HG02763 (cell line): ENCODE results near the gene ASCC1.
"Not testable (repeated sequence)": the region's sequence is repeated elsewhere in the genome, so short reads cannot be mapped to it uniquely, and the experiment has no call there.

ENCODE experiments used
- ATAC-seq: cut with Tn5 transposase; IDR thresholded peaks from one replicate; pipeline ENCODE4 v1.9.1; 2021; ENCODE audit warnings: mild to moderate bottlenecking, moderate library complexity; ENCODE audit not compliant: unreplicated experiment

Gene ASCC1

DNA sequence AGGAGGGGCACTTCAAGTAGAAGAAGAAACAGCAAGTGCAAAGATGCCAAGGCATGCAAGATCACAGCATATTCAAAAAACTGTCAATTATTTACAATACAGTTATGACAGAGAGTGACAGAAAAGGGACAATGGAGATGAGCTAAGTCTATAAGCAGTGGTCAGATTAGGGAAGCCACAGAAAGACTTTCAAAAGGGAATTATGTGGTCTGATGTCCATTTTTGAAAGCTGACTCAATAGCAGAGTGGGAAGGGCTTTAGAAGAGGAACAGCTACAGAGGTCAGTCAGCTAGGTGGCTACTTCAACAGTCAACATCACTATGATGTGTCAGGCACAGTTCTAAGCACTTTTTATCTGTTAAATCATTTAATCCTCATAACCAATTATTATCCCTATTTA is 82.6 kb downstream of the ASCC1 start:
- peak; percentile 76 for ATAC-seq

DNA sequence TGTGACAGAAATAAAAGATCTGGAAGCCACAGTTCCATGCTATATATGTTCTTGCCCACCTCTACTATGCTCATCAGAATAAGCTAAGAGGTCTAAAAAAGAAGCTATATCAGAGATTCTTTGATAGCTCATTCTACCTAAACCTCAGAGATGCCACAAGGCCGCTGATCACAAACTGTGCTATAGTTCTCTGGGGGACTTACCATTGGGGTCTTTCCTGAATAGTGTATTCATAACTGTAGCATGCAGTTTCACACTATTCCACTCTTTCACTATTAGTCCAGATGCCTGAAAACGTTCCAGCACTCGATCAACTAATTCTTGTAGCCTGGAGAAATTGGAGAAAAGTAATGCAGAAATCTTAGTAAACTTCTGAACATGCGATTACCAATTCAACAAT is 83.2 kb downstream of the ASCC1 start:
- peak; percentile 13 for ATAC-seq

DNA sequence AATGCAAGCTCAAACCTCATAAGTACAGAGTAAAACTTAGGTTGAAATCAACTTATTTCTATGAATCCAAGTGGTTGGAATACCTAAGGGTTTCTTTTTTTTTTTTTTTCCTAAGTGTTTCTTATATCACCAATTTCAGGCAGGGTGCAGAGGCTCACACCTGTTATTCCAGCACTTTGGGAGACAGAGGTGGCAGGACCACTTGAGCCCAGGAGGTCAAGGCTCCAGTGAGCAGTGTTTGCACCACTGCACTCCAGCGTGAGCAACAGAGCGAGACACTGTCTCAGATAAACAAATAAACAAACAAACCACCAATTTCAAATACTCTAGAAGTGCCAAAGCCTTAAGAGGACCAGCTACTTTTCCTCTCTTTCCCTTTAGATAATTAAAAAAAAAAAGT is 88.5 kb downstream of the ASCC1 start:
- no peak for ATAC-seq

DNA sequence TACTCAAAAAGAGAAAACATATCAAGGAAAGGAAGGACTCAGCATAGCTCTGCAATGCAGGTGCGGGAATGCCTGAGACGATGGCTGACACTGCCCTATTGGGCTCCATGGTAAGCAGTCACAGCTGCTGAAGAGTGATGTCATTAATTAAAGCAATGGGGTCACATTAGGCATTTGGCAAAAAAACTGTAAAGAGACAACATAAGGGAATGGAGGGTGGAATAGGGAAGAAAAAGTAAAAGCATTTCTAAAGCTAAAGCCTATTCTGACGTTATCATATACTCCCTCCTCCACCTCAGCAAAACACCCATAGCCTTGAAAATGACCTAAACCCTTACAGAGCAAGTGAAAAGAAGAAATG is 89.2 kb downstream of the ASCC1 start:
- no peak for ATAC-seq

DNA sequence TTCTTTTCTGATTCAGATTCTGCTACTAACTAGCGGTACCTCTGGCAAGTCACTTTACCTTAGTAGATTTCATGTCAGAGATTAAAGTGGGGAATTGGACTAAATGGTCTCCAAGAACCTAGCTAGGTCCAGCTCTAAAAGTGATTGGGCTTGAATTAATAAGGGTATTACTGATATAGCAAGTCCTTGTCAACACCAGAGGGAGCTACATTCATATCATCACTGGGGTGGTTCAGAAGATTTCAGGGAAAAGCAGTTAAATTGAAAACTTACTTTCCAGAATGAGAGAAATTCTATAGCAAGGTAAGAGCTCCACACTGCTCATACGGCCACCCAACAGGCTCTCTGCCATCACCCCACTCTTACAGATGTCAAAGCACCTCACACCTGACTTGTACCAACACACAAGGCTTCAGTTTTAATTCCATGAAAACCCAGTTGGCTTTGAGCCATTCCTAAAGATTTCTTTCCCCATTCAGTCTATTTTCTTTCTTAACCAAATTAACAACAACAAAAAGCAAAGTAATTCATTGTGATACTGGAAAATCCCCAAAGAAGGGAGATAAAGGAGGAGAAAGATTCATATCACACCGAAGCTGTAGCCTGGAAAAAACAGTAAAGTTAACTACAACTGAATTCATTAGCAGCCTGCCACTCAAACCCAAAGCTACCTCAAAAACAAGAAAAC is 89.7 kb downstream of the ASCC1 start:
- no peak for ATAC-seq

DNA sequence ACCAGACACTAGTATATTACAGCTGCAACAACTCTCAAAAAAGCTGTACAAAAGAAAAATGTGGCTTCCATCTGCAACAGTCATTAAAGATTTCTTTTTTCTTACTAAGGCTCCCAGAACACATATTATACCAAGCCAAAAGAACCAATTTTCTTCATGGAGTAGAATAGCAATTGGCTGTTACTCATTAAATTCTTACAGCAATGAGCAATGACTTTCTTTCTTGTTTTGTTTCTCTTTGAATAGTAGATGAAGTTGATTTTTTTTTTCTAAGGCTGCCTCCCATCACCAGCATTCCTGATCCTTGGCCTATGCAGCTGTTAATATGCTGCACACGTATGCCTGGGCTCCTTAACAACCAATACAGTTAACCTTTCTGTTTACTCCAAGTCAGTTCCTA is 91.1 kb downstream of the ASCC1 start:
- no peak for ATAC-seq

DNA sequence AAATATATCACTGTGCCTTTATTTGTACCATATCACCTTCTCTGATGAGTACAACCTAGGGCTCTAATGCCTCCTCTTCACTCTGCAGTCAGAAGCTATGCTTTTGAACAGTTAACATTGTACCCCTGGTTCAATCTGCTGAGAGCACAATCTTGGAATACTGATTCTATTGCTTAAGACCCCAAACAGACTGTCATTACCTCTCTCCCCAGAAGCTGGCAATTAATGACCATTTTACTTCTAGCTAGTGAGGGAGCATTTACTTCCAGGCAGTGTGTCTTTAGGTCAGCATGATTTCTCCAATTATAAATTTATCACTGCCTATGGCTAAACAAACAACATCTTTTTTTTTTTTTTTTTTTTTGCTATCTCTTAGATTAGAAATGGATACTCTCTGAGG is 91.7 kb downstream of the ASCC1 start:
- no peak for ATAC-seq

DNA sequence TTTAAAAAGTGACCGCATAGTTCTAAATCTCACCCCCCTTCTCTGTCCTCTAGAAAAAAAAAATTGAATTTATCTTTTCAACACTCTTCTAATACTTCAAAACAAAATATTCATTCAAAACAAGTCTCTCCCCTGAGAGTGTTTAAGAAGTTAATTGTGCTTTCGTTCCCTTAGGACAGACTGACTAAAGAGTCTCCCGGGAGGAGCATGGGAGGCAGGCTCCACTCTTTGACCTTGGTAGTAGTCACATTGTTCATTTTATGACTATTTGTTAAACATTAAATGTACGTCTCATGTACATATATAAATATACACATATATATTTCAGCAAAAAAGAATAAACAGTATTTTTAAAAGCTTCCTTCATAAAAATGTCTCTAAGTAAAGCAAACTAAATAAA is 92.5 kb downstream of the ASCC1 start:
- ATAC-seq = no peak

DNA sequence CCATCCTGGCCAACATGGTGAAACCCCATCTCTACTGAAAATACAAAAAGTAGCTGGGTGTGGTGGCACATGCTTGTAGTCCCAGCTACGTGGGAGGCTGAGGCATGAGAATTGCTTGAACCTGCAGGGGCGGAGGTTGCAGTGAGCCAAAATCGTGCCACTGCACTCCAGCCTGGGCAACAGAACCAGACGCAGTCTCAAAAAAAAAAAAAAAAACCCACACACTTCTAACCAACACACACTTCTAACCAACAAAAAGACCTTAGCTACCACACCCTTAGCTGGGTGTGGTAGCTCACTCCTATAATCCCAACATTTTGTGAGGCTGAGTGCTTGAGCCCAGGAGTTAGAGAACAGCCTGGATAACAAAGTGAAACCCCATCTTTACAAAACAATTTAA is 93.9 kb downstream of the ASCC1 start:
- ATAC-seq = no peak

DNA sequence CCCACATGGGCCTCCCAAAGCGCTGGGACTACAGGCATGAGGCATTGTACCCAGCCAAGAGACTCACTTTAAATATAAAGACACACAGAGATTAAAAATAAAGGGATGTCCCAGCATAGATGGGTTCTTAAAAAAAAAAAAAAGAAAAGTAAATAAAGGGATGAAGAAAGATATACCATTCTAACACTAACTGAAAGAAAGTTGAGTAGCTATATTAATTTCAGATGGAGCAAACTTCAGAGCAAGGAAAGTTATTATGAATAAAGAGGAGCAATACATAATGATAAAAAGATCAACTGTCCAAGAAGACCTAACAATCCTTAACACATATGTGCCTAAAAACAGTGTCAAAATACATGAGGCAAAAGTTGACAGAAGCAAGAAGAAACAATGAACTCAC is 94.7 kb downstream of the ASCC1 start:
- no peak for ATAC-seq

DNA sequence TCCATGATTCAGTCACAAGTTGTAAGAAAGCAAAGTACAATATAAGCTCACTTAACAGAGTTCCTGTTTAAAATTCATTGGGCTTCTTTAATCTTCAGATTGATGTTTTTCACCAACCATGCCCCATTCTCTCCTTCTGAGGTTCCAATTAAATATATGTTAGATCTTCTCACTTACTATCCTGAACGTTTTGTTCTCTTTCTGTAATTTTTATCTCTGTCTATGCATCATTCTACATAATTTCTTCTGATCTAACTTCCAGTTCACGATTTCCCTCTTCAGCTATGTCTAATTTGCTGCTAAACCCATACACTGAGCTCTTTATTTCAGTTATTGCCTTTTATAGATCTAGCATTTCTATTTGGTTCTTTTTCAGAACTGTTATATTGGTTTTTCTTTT is 99.7 kb downstream of the ASCC1 start:
- no peak for ATAC-seq

DNA sequence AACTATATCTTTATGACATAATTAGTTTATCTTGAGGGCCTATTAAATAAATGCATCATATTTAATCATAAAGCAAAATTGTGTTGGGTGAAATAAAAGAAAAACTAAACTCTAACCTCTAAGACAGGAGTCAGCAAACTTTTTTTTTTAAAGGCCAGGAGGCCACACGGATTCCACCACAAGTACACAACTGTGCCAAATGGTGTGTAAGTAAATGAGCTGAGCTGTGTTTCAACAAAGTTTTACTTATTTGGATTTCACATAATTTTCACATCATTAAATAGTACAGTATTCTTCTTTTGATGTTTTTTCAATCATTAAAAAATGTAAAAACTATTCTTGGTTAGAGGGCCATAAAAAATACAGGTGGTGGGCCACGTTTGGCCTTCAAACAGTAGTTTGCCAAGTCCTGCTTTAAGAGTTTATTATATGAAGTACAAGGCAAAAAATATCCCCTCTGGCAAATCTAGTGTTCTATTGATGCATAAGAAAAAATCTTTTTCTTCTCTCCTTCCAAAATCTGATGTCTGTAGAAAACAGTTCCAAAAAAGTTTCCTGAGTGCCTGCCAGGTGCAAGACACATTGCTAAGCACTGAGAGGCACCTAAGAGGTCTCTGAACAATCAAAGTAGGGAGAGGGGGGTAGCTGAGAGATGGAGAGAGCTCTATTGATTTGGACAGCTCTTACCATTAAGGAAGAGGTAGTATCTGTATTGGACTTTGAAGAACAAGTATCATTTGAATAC is 101.2 kb downstream of the ASCC1 start:
- no peak for ATAC-seq

DNA sequence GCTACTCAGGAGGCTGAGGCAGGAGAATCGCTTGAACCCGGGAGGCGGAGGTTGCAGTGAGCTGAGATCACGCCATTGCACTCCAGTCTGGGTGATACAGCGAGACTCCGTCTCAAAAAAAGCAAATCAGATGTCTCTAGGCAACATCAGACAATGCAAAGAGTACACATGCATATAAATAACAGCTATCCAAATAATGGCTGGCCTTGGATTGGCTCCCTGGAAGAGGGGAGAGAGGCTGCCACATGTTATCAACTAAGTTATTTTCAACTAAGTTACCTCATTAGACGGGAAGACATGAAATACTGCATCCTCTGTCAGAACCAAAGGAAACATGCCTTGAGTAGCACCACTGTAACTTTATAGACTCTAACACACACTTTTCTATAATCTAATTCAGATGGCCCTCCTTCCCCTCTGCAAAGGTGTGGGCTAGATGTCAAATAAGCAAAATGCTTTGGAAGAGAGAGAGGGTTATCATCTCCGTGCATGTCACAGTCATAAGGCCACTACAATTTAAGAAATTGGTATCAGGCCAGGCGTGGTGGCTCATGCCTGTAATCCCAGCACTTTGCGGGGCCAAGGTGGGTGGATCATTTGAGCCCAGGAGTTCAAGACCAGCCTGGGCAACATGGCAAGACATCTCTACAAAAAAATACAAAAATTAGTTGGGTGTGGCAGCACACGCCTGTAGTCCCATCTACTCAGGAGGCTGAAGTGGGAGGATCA is 105.2 kb downstream of the ASCC1 start:
- ATAC-seq = no peak

DNA sequence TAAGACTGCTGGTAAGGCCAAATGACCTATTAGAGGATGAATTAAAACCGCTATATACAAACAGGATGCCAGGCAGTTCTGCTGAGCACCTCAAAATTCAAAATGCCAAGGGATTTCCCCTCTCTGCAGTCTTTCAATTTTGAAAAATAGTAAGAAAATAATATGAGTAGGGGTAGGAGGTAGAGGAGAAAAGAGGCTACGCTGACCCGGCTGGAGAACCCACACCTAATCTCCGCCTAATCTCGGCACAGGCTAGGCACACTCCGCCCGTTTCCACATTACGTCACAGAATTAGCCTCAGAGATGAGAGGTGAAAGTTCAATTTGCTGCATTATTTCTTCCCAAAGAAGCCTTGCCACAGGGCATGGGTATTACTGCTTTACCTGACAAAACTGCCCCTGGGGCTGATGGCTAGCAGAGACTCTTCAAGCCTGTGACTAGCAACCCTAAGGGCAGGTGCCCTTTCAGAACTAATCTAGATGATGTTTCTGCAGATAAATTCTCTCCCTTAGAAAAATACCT is 106.4 kb downstream of the ASCC1 start:
- ATAC-seq = no peak

DNA sequence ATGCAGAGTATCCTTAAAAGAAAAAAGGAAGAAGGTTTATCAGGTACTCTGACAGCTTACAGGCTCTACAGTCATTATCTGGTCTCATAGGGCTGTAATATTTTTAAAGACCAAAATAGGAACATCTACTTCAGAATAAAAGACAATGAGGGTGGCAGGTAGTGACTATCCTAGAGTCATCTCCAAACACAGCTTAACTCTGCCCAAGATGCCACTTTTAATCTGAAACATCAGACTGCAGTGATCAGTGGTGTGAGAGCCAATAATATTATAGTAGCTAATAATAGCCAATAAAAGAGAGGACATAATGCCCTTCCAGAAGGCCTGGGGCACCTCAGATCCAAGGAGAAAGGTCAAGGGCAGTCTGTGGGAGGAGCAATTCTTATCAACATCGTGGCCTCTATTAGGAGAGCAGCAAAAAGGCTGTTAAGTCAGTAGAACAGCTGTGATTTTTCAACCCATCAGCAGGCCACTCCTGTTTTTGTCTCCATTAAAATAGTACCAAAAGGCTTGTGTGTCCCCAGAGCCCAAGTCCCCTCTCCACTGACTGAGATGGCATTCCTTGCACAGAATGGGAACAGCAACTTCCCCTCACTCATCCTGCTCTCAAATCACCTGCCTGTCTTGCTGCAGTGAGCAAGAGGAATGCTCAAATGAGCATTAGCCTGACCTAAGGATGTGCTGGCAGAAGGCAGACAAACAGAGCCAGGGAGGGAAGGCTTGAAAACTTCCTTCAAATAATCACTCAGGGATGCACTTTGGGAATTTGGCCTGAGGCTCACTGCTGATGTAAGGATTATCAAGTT is 107.0 kb downstream of the ASCC1 start:
- no peak for ATAC-seq

DNA sequence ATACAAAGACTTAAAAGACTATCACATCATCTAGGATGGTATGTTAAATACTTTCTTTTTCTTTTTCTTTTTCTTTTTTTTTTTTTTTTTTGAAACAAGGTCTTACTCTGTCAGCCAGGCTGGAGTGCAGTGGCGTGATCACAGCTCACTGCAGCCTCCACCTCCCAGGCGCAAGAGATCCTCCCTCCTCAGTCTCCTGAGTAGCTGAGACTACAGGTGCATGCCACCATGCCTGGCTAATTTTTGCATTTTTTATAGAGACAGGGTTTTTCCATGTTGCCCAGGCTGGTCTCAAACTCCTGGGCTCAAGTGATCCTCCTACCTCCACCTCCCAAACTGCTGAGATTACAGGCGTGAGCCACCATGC is 108.1 kb downstream of the ASCC1 start:
- ATAC-seq = not testable (repeated sequence)

DNA sequence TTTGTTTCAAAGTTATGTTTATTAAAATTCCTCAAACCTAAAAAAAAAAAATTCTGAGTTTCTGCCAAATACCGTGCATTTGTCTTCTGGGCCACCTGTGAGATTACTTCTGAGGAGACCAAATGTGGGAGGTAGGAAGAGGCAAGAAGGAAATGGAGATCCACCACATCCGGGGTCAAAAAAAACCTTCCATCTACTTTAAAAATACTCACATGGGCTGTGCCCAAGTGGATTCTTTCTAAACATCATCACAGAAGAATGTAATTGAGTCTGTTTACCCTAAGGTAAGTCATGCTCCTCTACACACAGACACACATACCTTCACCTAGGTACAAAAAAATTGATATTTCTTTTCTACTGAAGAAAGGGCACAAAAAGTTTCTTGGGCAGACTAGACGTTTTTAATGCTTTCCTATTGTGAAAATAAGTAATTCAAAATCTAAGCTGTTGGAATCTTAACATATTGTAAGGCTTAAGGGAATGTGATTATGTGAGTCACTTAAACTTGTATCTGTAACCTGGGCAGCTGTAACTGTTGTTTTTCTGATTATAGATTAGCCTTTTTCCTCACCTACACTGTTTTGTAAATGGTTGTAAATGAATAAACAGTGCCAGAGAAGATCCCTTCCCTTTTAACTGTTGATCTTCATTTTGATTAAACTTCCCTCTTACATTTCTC is 108.6 kb downstream of the ASCC1 start:
- no peak for ATAC-seq

DNA sequence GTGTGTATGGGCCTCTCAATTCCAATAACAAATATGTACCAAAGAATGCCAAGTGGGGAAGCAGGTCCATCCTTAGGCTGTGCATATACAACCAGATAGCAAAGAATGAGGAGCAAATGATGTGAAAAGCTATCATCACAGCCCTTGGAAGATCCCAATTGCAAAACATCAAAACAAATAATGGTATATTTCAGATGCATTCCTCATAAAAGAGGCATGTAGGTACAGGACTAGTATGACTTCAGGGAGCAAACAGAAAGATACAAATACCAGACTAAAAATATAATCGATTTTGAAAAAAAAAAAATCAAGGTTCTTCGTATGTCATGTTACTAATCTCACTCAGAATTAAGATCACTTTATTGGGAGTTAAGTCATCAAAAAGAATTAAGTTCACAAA is 109.2 kb downstream of the ASCC1 start:
- ATAC-seq = no peak

DNA sequence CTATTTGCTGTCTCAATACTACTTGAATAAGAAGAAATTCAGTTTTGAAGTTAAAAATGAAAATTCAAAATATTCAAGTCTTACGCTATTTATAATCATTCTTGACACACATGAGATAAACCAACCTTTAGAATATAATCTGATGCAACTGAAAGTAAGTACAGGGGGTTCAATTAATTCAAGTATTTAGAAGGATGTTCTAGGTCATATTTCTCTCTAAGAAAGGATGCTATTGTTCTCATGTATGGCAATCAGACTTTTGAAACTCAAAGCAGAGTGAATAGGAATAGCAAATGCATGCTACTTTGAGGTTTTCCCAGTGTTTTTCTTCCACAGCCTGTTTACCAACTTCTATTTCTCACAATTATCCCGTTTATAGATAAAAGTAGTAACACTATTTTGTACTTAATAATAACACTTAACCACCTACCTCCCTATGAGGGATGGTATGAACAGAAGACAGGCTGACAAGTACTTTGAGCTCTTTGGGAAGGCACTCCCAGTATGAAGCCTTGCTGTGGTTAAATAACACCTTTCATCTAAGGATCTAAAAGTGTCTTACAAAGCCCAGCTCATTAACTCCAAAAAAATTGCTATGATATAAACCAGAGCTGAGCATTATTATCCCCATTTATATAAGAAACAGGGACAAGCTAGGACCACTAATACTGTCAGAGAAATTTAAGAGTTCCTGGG is 109.8 kb downstream of the ASCC1 start:
- ATAC-seq = no peak

DNA sequence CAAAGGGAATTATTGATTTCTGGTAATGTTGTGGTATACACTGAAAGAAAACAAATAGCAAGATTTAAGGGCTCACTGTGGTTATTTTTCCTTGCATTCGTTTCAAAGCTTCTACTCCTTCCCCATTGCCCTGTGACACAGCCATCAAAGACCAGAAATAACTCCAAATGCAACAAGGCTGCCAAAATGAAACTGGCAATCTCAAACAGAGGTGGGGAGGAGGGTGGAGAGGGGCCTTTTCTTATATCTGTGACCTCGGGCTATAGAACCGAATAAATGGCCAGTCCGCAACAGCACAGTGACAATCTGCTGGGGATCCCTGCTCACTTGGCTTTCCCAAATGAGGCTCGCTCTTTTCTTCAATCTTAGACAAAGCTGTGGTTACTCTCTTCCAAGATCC is 110.4 kb downstream of the ASCC1 start:
- no peak for ATAC-seq
